Measurements from ENCODE around the gene PRKAA1. TPM values are rescaled to one million over a fixed set of nuclear protein-coding genes. Genes with fewer than 3 reads are reported as not detected.

The PRKAA1 gene
- total and polyA plus RNA-seq, 2 of the 4 experiments (the other 2 are of a cell fraction) = 47.7 to 94.1 TPM

- Histone ChIP-seq H3K79me1 (ENCODE audit: low read depth in 1 of 2, low read length in 2 of 2) (no peaks in the 10 kb centered on the region; a peak in 1 of 4 replicates), H2BK120ac (ENCODE audit: low read depth, low read length) (peak within 1 kb of the TSS; percentile 93), H3K9ac (ENCODE audit: low read depth, low read length) (peak within 1 kb of the TSS; percentile 94), H4K91ac (ENCODE audit: insufficient read depth, low read depth, low read length) (peak within 1 kb of the TSS; percentile 91), H2AK9ac (replicated peaks; ENCODE audit: low read depth, low read length, poor library complexity) (no peak within 1 kb of the TSS), H2BK5ac (ENCODE audit: low read depth, low read length, poor library complexity, severe bottlenecking) (peak within 1 kb of the TSS; percentile 92), H2BK15ac (ENCODE audit: low read depth, low read length) (peak within 1 kb of the TSS; percentile 97; the same call in 2 of the 3 replicates), H4K20me1 (ENCODE audit: insufficient read depth, low read length) (no peaks in the 10 kb centered on the region), H2AK5ac (ENCODE audit: low read depth, low read length) (0 out of 2 replicates have a peak within 1 kb of the TSS, but pooled peaks have one; percentile 48), H3K4me3 (ENCODE audit: insufficient read depth, low read depth, low read length) (peak within 1 kb of the TSS; percentile 45), H3K4me2 (ENCODE audit: low read depth, low read length) (peak within 1 kb of the TSS; percentile 88), H3K23ac (ENCODE audit: low read depth, low read length) (peak within 1 kb of the TSS; percentile 96), H3K18ac (ENCODE audit: low read depth, low read length) (peak within 1 kb of the TSS; percentile 97), H4K8ac (ENCODE audit: low read depth in 2 of 2, low read length in 2 of 2) (peak within 1 kb of the TSS; percentile 88 to 97), H3K4ac (ENCODE audit: low read depth, low read length) (peak within 1 kb of the TSS; percentile 73), H3K36me3 (ENCODE audit: control insufficient read depth, insufficient read depth, low read length) (no peaks in the 10 kb centered on the region), H3K27me3 (ENCODE audit: control insufficient read depth, insufficient read depth, low read length) (no peaks in the 10 kb centered on the region), H3K4me1 (ENCODE audit: control insufficient read depth, insufficient read depth, low read length) (0 out of 2 replicates have a peak, but pooled peaks cover 2% of the 10 kb centered on the region), H3K56ac (ENCODE audit: extremely low read depth, insufficient read depth, low read length) (peak within 1 kb of the TSS; percentile 92), H3K9me1 (ENCODE audit: insufficient read depth, low read length) (no peaks in the 10 kb centered on the region), H2BK20ac (ENCODE audit: low read depth, low read length) (peak within 1 kb of the TSS; percentile 87), H4K5ac (ENCODE audit: low read depth, low read length) (peak within 1 kb of the TSS; percentile 91), H3K27ac (ENCODE audit: insufficient read depth, low read length) (peak within 1 kb of the TSS; percentile 87), H3K9me3 (ENCODE audit: control insufficient read depth, insufficient read depth, low read length) (no peaks in the 10 kb centered on the region), H3K14ac (replicated peaks; ENCODE audit: low read depth, low read length) (peak within 1 kb of the TSS; percentile 94), H2AFZ (replicated peaks; ENCODE audit: low read length, poor library complexity) (peak within 1 kb of the TSS; percentile 85)
- BruUV-seq (replicated peaks) = no TSS peak
- dilution Hi-C loops (cut with HindIII; ENCODE audit: low sequenced_read_pairs, unreplicated experiment) (no loop called here), intact Hi-C loops (cut with micrococcal nuclease) (loop anchor here (5.0 kb wide), 1 partner anchor 36 kb away; no protein-coding TSS in a partner anchor), in situ Hi-C loops (cut with MboI; ENCODE audit: low sequenced_read_pairs) (no loop called here)
- ChIA-PET CTCF (no interaction called here), POLR2A (ENCODE audit: unreplicated experiment) (interaction anchor here (0.6 to 0.8 kb wide), 2 partner anchors 42 to 43 kb away, joined by 5 to 8 read pairs; partner anchors contain the start of gene PRKAA1)
- 50% methylated on average over 2 of the region's 9 CpGs; no CpG with 5 or more reads in 1 of the 2 experiments for WGBS, 2 experiments (ENCODE audit: extremely low coverage in 2 of 2, insufficient read length in 1 of 2)
- ATAC-seq (ENCODE audit: low read depth) = peak; percentile 56
- DNase-seq = peak; percentile 31
- TF ChIP-seq RAD21 (IDR thresholded peaks at IDR 0.05; ENCODE audit: low read length) (no peak), CHD1 (IDR thresholded peaks at IDR 0.05; ENCODE audit: low read depth, low read length) (no peak), CEBPB (IDR thresholded peaks at IDR 0.05; ENCODE audit: low read depth, low read length) (no peak), BHLHE40 (IDR thresholded peaks at IDR 0.05; ENCODE audit: low read depth, low read length) (no peak), RFX5 (IDR thresholded peaks at IDR 0.05; ENCODE audit: low read depth, low read length) (no peak), NFE2L2 (IDR thresholded peaks at IDR 0.05; ENCODE audit: low read depth, low read length) (no peak), MAZ (IDR thresholded peaks at IDR 0.05; ENCODE audit: borderline replicate concordance, low read depth, low read length) (no peak), FOS (IDR thresholded peaks at IDR 0.05; ENCODE audit: low read depth, low read length) (no peak), CTCF (conservative IDR thresholded peaks at IDR 0.05; ENCODE audit: low read depth, low read length) (no peak), MAFK (IDR thresholded peaks at IDR 0.05; ENCODE audit: low read depth, low read length) (no peak; the same call in 1 of the 2 replicates), MXI1 (IDR thresholded peaks at IDR 0.05; ENCODE audit: borderline replicate concordance, low read depth, low read length) (no peak), SMC3 (IDR thresholded peaks at IDR 0.05; ENCODE audit: low read depth, low read length) (no peak), RCOR1 (IDR thresholded peaks at IDR 0.05; ENCODE audit: insufficient replicate concordance, low read length) (no peak), POLR2A (IDR thresholded peaks at IDR 0.05; ENCODE audit: low read depth, low read length) (no peak)
- TF ChIP-seq, protein P1, sequence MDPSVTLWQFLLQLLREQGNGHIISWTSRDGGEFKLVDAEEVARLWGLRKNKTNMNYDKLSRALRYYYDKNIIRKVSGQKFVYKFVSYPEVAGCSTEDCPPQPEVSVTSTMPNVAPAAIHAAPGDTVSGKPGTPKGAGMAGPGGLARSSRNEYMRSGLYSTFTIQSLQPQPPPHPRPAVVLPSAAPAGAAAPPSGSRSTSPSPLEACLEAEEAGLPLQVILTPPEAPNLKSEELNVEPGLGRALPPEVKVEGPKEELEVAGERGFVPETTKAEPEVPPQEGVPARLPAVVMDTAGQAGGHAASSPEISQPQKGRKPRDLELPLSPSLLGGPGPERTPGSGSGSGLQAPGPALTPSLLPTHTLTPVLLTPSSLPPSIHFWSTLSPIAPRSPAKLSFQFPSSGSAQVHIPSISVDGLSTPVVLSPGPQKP (IDR thresholded peaks at IDR 0.05; ENCODE audit: borderline replicate concordance, low read depth, low read length) = no peak
These were observed 43.1 kb upstream of the PRKAA1 start, which contains the start of gene CARD6 for GRCh38 chr5:40841068-40841805. TSS of gene CARD6 (plus strand) at chr5:40841367. CDS start at chr5:40841383, 16 bp downstream.
